ENCODE measurements around the gene ARMC5.

GRCh38 chr16:31507929-31508705 lies 48.8 kb downstream of the ARMC5 start, which contains the start of gene RUSF1:
- no peak for TF ChIP-seq POLR2A (IDR thresholded peaks at IDR 0.05)
- no peak for TF ChIP-seq CTCF (IDR thresholded peaks at IDR 0.05)

Data from stomach (tissue), 4 donors.